WERI-Rb-1 (cell line): ENCODE results near the gene TEX26.

Experiments used
- DNase-seq: peaks from one replicate; pipeline ENCODE4 v3.0.0-alpha.2; 2020
- H3K27ac ChIP-seq: fragments of 250-450 bp; sonication (Bioruptor Pico); 2 replicates; pipeline ENCODE4 v1.5.1; 2020; ENCODE audit warnings: mild to moderate bottlenecking, moderate library complexity
- H3K27me3 ChIP-seq: fragments of 250-450 bp; sonication (Bioruptor Pico); 2 replicates; pipeline ENCODE4 v1.5.1; 2021; ENCODE audit warnings: mild to moderate bottlenecking, low read depth, moderate library complexity; ENCODE audit not compliant: insufficient read depth, severe bottlenecking
- H3K36me3 ChIP-seq: fragments of 250-450 bp; sonication (Bioruptor Pico); 2 replicates; pipeline ENCODE4 v1.5.1; 2020; ENCODE audit warnings: mild to moderate bottlenecking, moderate library complexity
- H3K4me3 ChIP-seq: 2 replicates; pipeline ENCODE4 v1.5.1; 2011; ENCODE audit warnings: low read depth, mild to moderate bottlenecking, control low read depth, low read length
- H3K9me3 ChIP-seq: fragments of 250-450 bp; sonication (Bioruptor Pico); 2 replicates; pipeline ENCODE4 v1.5.1; 2021; ENCODE audit warnings: mild to moderate bottlenecking, moderate library complexity; ENCODE audit not compliant: severe bottlenecking
- CTCF ChIP-seq: IDR thresholded peaks from 2 replicates; pipeline ENCODE4 v1.5.1; 2011; ENCODE audit warnings: low read depth, mild to moderate bottlenecking, control low read depth, inconsistent platforms, low read length

Gene TEX26

GRCh38 chr13:30972888-30973377 is 40.5 kb downstream of the TEX26 start:
- no peaks in the 10 kb centered on the region for H3K9me3 ChIP-seq
- no peaks in the 10 kb centered on the region for H3K36me3 ChIP-seq
- no peak overlapping the region for H3K27ac ChIP-seq
- no peak for DNase-seq
- no peaks in the 10 kb centered on the region for H3K27me3 ChIP-seq
- TF ChIP-seq CTCF = no peak
- H3K4me3 ChIP-seq = no peak overlapping the region

GRCh38 chr13:30974350-30974749 is 41.9 kb downstream of the TEX26 start:
- DNase-seq = no peak
- no peak for TF ChIP-seq CTCF
- no peak overlapping the region for H3K27ac ChIP-seq
- H3K9me3 ChIP-seq = no peaks in the 10 kb centered on the region
- H3K4me3 ChIP-seq = no peak overlapping the region
- H3K27me3 ChIP-seq = no peaks in the 10 kb centered on the region
- no peaks in the 10 kb centered on the region for H3K36me3 ChIP-seq

- no peaks in the 10 kb centered on the region for H3K27me3 ChIP-seq
- no peak for TF ChIP-seq CTCF
- H3K27ac ChIP-seq = no peak overlapping the region
- H3K9me3 ChIP-seq = no peaks in the 10 kb centered on the region
- no peak for DNase-seq
- no peaks in the 10 kb centered on the region for H3K36me3 ChIP-seq
- H3K4me3 ChIP-seq = no peak overlapping the region
Measured at GRCh38 chr13:30976025-30976424, 43.6 kb downstream of the TEX26 start.

GRCh38 chr13:30978981-30979956 is 46.8 kb downstream of the TEX26 start:
- DNase-seq = peak; percentile 41
- no peaks in the 10 kb centered on the region for H3K9me3 ChIP-seq
- no peaks in the 10 kb centered on the region for H3K27me3 ChIP-seq
- TF ChIP-seq CTCF = peak; percentile 75
- no peak overlapping the region for H3K4me3 ChIP-seq
- H3K36me3 ChIP-seq = no peaks in the 10 kb centered on the region
- no peak overlapping the region for H3K27ac ChIP-seq

GRCh38 chr13:30982506-30982905 is 50.0 kb downstream of the TEX26 start:
- no peak overlapping the region for H3K4me3 ChIP-seq
- no peaks in the 10 kb centered on the region for H3K9me3 ChIP-seq
- no peak overlapping the region for H3K27ac ChIP-seq
- H3K27me3 ChIP-seq = no peaks in the 10 kb centered on the region
- no peak for DNase-seq
- no peak for TF ChIP-seq CTCF
- no peaks in the 10 kb centered on the region for H3K36me3 ChIP-seq
